Measurements from ENCODE around the gene STXBP6.

DNA sequence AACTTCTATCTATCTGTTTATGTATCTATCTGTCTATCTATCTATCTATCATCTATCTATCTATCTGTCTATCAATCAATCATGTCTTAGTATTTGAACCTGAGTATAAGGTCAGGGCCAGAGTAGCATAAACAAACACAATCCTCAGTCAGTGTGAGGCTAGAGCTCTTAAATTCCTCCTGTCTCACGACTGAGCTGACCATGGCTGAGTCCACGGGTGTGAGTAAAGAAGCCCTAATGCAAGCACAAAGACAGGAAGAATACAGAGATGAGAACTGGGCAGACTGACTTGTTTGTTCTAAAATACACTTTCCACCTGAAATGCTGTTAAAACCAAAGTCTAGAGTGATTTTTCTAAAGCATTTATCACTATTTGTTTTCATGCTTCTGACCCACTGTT is 47.2 kb upstream of the STXBP6 start:
- TF ChIP-seq, protein P1, sequence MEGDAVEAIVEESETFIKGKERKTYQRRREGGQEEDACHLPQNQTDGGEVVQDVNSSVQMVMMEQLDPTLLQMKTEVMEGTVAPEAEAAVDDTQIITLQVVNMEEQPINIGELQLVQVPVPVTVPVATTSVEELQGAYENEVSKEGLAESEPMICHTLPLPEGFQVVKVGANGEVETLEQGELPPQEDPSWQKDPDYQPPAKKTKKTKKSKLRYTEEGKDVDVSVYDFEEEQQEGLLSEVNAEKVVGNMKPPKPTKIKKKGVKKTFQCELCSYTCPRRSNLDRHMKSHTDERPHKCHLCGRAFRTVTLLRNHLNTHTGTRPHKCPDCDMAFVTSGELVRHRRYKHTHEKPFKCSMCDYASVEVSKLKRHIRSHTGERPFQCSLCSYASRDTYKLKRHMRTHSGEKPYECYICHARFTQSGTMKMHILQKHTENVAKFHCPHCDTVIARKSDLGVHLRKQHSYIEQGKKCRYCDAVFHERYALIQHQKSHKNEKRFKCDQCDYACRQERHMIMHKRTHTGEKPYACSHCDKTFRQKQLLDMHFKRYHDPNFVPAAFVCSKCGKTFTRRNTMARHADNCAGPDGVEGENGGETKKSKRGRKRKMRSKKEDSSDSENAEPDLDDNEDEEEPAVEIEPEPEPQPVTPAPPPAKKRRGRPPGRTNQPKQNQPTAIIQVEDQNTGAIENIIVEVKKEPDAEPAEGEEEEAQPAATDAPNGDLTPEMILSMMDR (IDR thresholded peaks at IDR 0.05): no peak
- TF ChIP-seq POLR2A (IDR thresholded peaks at IDR 0.05): no peak
